WTC11 (cell line): ENCODE data around the gene TTL. TPM values are rescaled to one million over a fixed set of nuclear protein-coding genes. Genes with fewer than 3 reads are reported as not detected.

Experiments
- ATAC-seq: fragments of 200-7000 bp; cut with Tn5 transposase; 2 replicates; pipeline ENCODE4 v1.10.0; 2021; ENCODE audit warnings: mild to moderate bottlenecking, moderate library complexity
- CTCF ChIA-PET: fragments of 300-600 bp; sonication (Branson Sonifier 250); formaldehyde crosslinking; loops from one replicate; lab custom pipeline; 2021; ENCODE audit warnings: antibody characterized with exemption; lab: Charles Lee
- POLR2A ChIA-PET: fragments of 350-600 bp; sonication (Branson Sonifier 250); formaldehyde crosslinking; loops from one replicate; lab custom pipeline; 2021; ENCODE audit warnings: antibody characterized with exemption; lab: Charles Lee
- DNase-seq: peaks from one replicate; pipeline ENCODE4 v3.0.0; 2021; ENCODE audit warnings: low spot score
- H3K27ac Mint-ChIP-seq: 2 replicates; pipeline ENCODE4 v1.8.0; 2021; ENCODE audit warnings: mixed read lengths
- H3K27me3 Mint-ChIP-seq: 2 replicates; pipeline ENCODE4 v1.8.0; 2021; ENCODE audit warnings: low read depth, mild to moderate bottlenecking, moderate library complexity, mixed read lengths
- H3K36me3 Mint-ChIP-seq: 2 replicates; pipeline ENCODE4 v1.8.0; 2021; ENCODE audit warnings: mixed read lengths
- H3K4me1 Mint-ChIP-seq: 2 replicates; pipeline ENCODE4 v1.8.0; 2022; ENCODE audit warnings: mixed read lengths
- H3K4me3 Mint-ChIP-seq: 2 replicates; pipeline ENCODE4 v1.8.0; 2021; ENCODE audit warnings: mild to moderate bottlenecking, moderate library complexity, mixed read lengths
- H3K9me3 Mint-ChIP-seq: 2 replicates; pipeline ENCODE4 v1.8.0; 2021; ENCODE audit warnings: mixed read lengths
- ATF1 ChIP-seq: sonication (generic); formaldehyde crosslinking; IDR thresholded peaks from 2 replicates; pipeline ENCODE4 v1.8.1; 2023; ENCODE audit warnings: mild to moderate bottlenecking, moderate library complexity, missing genetic modification reagents
- FOXJ3 ChIP-seq: sonication (generic); formaldehyde crosslinking; IDR thresholded peaks from 2 replicates; pipeline ENCODE4 v1.9.0; 2021; ENCODE audit warnings: missing genetic modification reagents, mild to moderate bottlenecking, borderline replicate concordance
- JUN ChIP-seq: sonication (generic); formaldehyde crosslinking; IDR thresholded peaks from 2 replicates; pipeline ENCODE4 v1.8.0; 2023; ENCODE audit warnings: mild to moderate bottlenecking, missing genetic modification reagents
- NR3C1 ChIP-seq: sonication (generic); formaldehyde crosslinking; conservative IDR thresholded peaks from 2 replicates; pipeline ENCODE4 v1.8.1; 2023; ENCODE audit warnings: low read depth, mild to moderate bottlenecking, missing genetic modification reagents
- SOX15 ChIP-seq: fragments of 250-450 bp; sonication (Bioruptor Pico); IDR thresholded peaks from 2 replicates; pipeline ENCODE4 v1.9.0; 2021; ENCODE audit warnings: mild to moderate bottlenecking
- TCF7 ChIP-seq: sonication (generic); formaldehyde crosslinking; IDR thresholded peaks from 2 replicates; pipeline ENCODE4 v1.8.0; 2022; ENCODE audit warnings: mild to moderate bottlenecking, low read depth, missing genetic modification reagents, moderate library complexity
- ZBTB21 ChIP-seq: sonication (generic); formaldehyde crosslinking; IDR thresholded peaks from 2 replicates; pipeline ENCODE4 v1.8.1; 2023; ENCODE audit warnings: mild to moderate bottlenecking, missing genetic modification reagents, borderline replicate concordance
- ZNF121 ChIP-seq: sonication (generic); formaldehyde crosslinking; IDR thresholded peaks from 2 replicates; pipeline ENCODE4 v1.8.0; 2023; ENCODE audit warnings: missing genetic modification reagents
- ZNF219 ChIP-seq: sonication (generic); formaldehyde crosslinking; IDR thresholded peaks from 2 replicates; pipeline ENCODE4 v1.8.0; 2023; ENCODE audit warnings: missing genetic modification reagents, mild to moderate bottlenecking, borderline replicate concordance
- ZNF232 ChIP-seq: sonication (generic); formaldehyde crosslinking; IDR thresholded peaks from 2 replicates; pipeline ENCODE4 v1.8.0; 2022; ENCODE audit warnings: mild to moderate bottlenecking, missing genetic modification reagents
- ZNF317 ChIP-seq: sonication (generic); formaldehyde crosslinking; IDR thresholded peaks from 2 replicates; pipeline ENCODE4 v1.8.1; 2023; ENCODE audit warnings: low read depth, mild to moderate bottlenecking, moderate library complexity, missing genetic modification reagents, borderline replicate concordance
- ZNF423 ChIP-seq: fragments of 250-450 bp; sonication (Bioruptor Pico); IDR thresholded peaks from 2 replicates; pipeline ENCODE4 v2.1.2; 2022; ENCODE audit warnings: mild to moderate bottlenecking, moderate library complexity
- ZNF671 ChIP-seq: fragments of 250-450 bp; sonication (Bioruptor Pico); IDR thresholded peaks from 2 replicates; pipeline ENCODE4 v1.8.0; 2021; ENCODE audit warnings: mild to moderate bottlenecking
- total RNA-seq: library from RNA; stranded (reverse); gene quantifications from 3 replicates; pipeline ENCODE4 v1.2.3, GENCODE V29; 2021
- TF ChIP-seq, protein P1 (sequence below): sonication (generic); formaldehyde crosslinking; IDR thresholded peaks from 2 replicates; pipeline ENCODE4 v1.8.1; 2022; ENCODE audit warnings: mild to moderate bottlenecking, missing genetic modification reagents, moderate library complexity, borderline replicate concordance
- TF ChIP-seq, protein P2 (sequence below): sonication (generic); formaldehyde crosslinking; IDR thresholded peaks from 2 replicates; pipeline ENCODE4 v1.8.1; 2023; ENCODE audit warnings: mild to moderate bottlenecking, moderate library complexity, missing genetic modification reagents
- TF ChIP-seq, protein P3 (sequence below): sonication (generic); formaldehyde crosslinking; IDR thresholded peaks from 2 replicates; pipeline ENCODE4 v1.8.0; 2022; ENCODE audit warnings: missing genetic modification reagents
- TF ChIP-seq, protein P4 (sequence below): sonication (generic); formaldehyde crosslinking; conservative IDR thresholded peaks from 2 replicates; pipeline ENCODE4 v1.8.1; 2022; ENCODE audit warnings: mild to moderate bottlenecking, missing genetic modification reagents
- TF ChIP-seq, protein P5 (sequence below): fragments of 250-450 bp; sonication (Bioruptor Pico); IDR thresholded peaks from 2 replicates; pipeline ENCODE4 v2.1.2; 2022; ENCODE audit warnings: mild to moderate bottlenecking, moderate library complexity
- TF ChIP-seq, protein P6 (sequence below): fragments of 250-450 bp; sonication (Bioruptor Pico); IDR thresholded peaks from 2 replicates; pipeline ENCODE4 v1.9.0; 2021; ENCODE audit warnings: mild to moderate bottlenecking

TTL gene
- total RNA-seq, 1 experiment from 2014 or later: 44.2 TPM

DNA sequence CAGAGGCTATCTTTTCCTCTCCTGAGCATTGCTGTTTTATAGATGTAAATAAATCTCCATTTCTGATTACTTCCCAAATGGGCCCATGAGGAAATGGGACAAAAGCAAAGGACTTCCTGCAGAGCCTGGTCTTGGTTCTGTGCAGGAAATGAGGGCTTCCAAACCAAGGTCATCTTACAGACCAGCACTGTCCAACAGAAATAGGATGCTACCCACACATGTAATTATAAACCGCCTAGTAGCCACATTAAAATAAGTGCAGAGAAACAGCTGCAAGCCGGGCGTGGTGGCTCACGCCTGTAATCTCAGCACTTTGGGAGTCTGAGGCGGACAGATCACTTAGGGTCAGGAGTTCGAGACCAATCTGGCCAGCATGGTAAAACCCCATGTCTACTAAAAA lies 6.2 kb downstream of the TTL start:
- no peaks in the 10 kb centered on the region for H3K9me3 Mint-ChIP-seq
- no peak overlapping the region for H3K4me3 Mint-ChIP-seq
- peaks cover 19% of the 10 kb centered on the region for H3K36me3 Mint-ChIP-seq
- CTCF ChIA-PET: interaction anchor here (0.6 kb wide), 1 partner anchor 441 kb away, joined by 3 read pairs; no protein-coding TSS in a partner anchor
- POLR2A ChIA-PET: no interaction called here
- no peak overlapping the region for H3K27ac Mint-ChIP-seq
- DNase-seq: no peak
- H3K27me3 Mint-ChIP-seq: peaks cover 7% of the 10 kb centered on the region
- TF ChIP-seq ZNF423 (no peak), ZNF671 (no peak), ZNF121 (CRISPR knock-in tag) (no peak), JUN (CRISPR knock-in tag) (no peak)
- TF ChIP-seq, protein P1, sequence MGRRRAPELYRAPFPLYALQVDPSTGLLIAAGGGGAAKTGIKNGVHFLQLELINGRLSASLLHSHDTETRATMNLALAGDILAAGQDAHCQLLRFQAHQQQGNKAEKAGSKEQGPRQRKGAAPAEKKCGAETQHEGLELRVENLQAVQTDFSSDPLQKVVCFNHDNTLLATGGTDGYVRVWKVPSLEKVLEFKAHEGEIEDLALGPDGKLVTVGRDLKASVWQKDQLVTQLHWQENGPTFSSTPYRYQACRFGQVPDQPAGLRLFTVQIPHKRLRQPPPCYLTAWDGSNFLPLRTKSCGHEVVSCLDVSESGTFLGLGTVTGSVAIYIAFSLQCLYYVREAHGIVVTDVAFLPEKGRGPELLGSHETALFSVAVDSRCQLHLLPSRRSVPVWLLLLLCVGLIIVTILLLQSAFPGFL: no peak
- TF ChIP-seq, protein P2, sequence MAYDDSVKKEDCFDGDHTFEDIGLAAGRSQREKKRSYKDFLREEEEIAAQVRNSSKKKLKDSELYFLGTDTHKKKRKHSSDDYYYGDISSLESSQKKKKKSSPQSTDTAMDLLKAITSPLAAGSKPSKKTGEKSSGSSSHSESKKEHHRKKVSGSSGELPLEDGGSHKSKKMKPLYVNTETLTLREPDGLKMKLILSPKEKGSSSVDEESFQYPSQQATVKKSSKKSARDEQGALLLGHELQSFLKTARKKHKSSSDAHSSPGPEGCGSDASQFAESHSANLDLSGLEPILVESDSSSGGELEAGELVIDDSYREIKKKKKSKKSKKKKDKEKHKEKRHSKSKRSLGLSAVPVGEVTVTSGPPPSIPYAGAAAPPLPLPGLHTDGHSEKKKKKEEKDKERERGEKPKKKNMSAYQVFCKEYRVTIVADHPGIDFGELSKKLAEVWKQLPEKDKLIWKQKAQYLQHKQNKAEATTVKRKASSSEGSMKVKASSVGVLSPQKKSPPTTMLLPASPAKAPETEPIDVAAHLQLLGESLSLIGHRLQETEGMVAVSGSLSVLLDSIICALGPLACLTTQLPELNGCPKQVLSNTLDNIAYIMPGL (CRISPR knock-in tag): no peak
- H3K4me1 Mint-ChIP-seq: peaks cover 10% of the 10 kb centered on the region
- ATAC-seq: no peak

DNA sequence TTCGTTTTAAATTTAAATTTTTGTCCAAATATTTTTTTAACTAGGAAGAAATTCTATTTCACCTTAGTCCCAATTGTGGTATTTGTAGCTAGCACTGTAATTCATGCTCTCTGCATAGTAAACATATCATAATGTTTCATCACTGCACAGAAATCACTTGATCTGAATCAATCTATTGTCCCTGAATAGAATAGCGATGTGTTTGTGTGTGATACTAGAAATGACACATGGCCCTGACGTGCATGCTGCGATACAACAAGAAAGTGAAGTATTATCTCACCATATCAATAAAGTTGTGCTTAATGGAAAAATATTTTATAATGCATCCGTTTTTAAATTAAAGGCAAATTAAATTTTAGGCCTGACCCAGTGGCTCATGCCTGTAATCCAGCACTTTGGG lies 10.0 kb downstream of the TTL start:
- Mint-ChIP-seq H3K36me3 (peaks cover 13% of the 10 kb centered on the region), H3K9me3 (no peaks in the 10 kb centered on the region), H3K27ac (no peak overlapping the region), H3K4me1 (peaks cover 5% of the 10 kb centered on the region; the same call in 1 of the 2 replicates), H3K27me3 (no peaks in the 10 kb centered on the region)
- POLR2A ChIA-PET: no interaction called here
- TF ChIP-seq NR3C1 (no peak), ZBTB21 (CRISPR knock-in tag) (no peak), ATF1 (CRISPR knock-in tag) (no peak), ZNF121 (CRISPR knock-in tag) (no peak)
- TF ChIP-seq, all 79 proteins: peak for 0
- no peak overlapping the region for H3K4me3 Mint-ChIP-seq
- CTCF ChIA-PET: interaction anchor here (1.0 to 1.6 kb wide), 2 partner anchors 9 kb away, joined by 3 to 5 read pairs; no protein-coding TSS in a partner anchor
- no peak for DNase-seq
- ATAC-seq: no peak

DNA sequence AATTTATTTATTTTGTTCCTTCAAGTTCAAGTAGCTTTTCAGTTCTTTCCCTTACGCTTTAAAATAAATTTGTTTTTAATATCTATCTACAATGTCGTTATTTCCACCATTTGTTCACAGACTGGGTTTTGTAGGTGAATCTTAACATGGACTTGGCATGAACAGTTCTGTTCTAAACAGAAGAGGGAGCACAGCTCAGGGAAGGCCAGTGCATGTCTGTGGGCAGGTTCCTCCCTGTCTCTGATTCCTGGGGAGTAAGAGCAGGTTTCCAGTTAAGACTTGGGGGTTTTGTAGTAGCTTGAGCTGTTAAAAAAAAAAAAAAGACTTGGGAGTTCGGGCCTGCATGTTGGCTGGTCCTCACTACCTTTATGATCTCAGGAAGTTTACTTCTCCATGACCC lies 11.1 kb downstream of the TTL start:
- Mint-ChIP-seq H3K36me3 (peaks cover 10% of the 10 kb centered on the region), H3K27me3 (no peaks in the 10 kb centered on the region), H3K4me3 (no peak overlapping the region), H3K9me3 (no peaks in the 10 kb centered on the region), H3K27ac (peak overlapping the region; percentile 67; the same call in 1 of the 2 replicates)
- POLR2A ChIA-PET: no interaction called here
- no peak for DNase-seq
- ATAC-seq: peak; percentile 60
- TF ChIP-seq ZNF317 (CRISPR knock-in tag) (no peak), ZNF232 (CRISPR knock-in tag) (no peak), ZNF219 (no peak), FOXJ3 (no peak), SOX15 (CRISPR knock-in tag) (no peak), TCF7 (no peak)
- TF ChIP-seq, protein P3, sequence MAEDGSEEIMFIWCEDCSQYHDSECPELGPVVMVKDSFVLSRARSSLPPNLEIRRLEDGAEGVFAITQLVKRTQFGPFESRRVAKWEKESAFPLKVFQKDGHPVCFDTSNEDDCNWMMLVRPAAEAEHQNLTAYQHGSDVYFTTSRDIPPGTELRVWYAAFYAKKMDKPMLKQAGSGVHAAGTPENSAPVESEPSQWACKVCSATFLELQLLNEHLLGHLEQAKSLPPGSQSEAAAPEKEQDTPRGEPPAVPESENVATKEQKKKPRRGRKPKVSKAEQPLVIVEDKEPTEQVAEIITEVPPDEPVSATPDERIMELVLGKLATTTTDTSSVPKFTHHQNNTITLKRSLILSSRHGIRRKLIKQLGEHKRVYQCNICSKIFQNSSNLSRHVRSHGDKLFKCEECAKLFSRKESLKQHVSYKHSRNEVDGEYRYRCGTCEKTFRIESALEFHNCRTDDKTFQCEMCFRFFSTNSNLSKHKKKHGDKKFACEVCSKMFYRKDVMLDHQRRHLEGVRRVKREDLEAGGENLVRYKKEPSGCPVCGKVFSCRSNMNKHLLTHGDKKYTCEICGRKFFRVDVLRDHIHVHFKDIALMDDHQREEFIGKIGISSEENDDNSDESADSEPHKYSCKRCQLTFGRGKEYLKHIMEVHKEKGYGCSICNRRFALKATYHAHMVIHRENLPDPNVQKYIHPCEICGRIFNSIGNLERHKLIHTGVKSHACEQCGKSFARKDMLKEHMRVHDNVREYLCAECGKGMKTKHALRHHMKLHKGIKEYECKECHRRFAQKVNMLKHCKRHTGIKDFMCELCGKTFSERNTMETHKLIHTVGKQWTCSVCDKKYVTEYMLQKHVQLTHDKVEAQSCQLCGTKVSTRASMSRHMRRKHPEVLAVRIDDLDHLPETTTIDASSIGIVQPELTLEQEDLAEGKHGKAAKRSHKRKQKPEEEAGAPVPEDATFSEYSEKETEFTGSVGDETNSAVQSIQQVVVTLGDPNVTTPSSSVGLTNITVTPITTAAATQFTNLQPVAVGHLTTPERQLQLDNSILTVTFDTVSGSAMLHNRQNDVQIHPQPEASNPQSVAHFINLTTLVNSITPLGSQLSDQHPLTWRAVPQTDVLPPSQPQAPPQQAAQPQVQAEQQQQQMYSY (CRISPR knock-in tag): no peak
- TF ChIP-seq, protein P4, sequence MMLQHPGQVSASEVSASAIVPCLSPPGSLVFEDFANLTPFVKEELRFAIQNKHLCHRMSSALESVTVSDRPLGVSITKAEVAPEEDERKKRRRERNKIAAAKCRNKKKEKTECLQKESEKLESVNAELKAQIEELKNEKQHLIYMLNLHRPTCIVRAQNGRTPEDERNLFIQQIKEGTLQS (CRISPR knock-in tag): no peak
- TF ChIP-seq, protein P5, sequence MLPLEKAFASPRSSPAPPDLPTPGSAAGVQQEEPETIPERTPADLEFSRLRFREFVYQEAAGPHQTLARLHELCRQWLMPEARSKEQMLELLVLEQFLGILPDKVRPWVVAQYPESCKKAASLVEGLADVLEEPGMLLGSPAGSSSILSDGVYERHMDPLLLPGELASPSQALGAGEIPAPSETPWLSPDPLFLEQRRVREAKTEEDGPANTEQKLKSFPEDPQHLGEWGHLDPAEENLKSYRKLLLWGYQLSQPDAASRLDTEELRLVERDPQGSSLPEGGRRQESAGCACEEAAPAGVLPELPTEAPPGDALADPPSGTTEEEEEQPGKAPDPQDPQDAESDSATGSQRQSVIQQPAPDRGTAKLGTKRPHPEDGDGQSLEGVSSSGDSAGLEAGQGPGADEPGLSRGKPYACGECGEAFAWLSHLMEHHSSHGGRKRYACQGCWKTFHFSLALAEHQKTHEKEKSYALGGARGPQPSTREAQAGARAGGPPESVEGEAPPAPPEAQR (CRISPR knock-in tag): no peak
- TF ChIP-seq, protein P6, sequence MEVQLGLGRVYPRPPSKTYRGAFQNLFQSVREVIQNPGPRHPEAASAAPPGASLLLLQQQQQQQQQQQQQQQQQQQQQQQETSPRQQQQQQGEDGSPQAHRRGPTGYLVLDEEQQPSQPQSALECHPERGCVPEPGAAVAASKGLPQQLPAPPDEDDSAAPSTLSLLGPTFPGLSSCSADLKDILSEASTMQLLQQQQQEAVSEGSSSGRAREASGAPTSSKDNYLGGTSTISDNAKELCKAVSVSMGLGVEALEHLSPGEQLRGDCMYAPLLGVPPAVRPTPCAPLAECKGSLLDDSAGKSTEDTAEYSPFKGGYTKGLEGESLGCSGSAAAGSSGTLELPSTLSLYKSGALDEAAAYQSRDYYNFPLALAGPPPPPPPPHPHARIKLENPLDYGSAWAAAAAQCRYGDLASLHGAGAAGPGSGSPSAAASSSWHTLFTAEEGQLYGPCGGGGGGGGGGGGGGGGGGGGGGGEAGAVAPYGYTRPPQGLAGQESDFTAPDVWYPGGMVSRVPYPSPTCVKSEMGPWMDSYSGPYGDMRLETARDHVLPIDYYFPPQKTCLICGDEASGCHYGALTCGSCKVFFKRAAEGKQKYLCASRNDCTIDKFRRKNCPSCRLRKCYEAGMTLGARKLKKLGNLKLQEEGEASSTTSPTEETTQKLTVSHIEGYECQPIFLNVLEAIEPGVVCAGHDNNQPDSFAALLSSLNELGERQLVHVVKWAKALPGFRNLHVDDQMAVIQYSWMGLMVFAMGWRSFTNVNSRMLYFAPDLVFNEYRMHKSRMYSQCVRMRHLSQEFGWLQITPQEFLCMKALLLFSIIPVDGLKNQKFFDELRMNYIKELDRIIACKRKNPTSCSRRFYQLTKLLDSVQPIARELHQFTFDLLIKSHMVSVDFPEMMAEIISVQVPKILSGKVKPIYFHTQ (CRISPR knock-in tag): no peak
- TF ChIP-seq, all 79 proteins: peak for 0
- peaks cover 5% of the 10 kb centered on the region; the same call in 1 of the 2 replicates for H3K4me1 Mint-ChIP-seq
- CTCF ChIA-PET: interaction anchor here (0.7 to 1.6 kb wide), 3 partner anchors 10 to 133 kb away, joined by 3 to 5 read pairs (median 3); no protein-coding TSS in a partner anchor
